GM23248 (cell line): ENCODE data around the gene DNAJC3. TPM values are rescaled to one million over a fixed set of nuclear protein-coding genes. Genes with fewer than 3 reads are reported as not detected.

ENCODE experiments used
- DNase-seq: peaks from one replicate; pipeline ENCODE4 v3.0.0-alpha.2; 2015
- H2AFZ ChIP-seq: fragments of 200-600 bp; sonication (generic); 2 replicates; pipeline ENCODE4 v1.6.1; 2016; ENCODE audit warnings: antibody characterized with exemption
- H3F3A ChIP-seq: fragments of 200-600 bp; sonication (generic); 2 replicates; pipeline ENCODE4 v1.6.1; 2016; ENCODE audit warnings: mild to moderate bottlenecking, antibody characterized with exemption, mixed run types; ENCODE audit not compliant: insufficient read depth
- H3K27ac ChIP-seq: fragments of 200-600 bp; sonication (generic); 2 replicates; pipeline ENCODE4 v1.5.1; 2016; ENCODE audit warnings: mild to moderate bottlenecking
- H3K27me3 ChIP-seq: fragments of 200-600 bp; sonication (generic); replicated peaks from 2 replicates; pipeline ENCODE4 v1.6.1; 2016; ENCODE audit warnings: mild to moderate bottlenecking; ENCODE audit not compliant: insufficient read depth
- H3K36me3 ChIP-seq: fragments of 200-600 bp; sonication (generic); 2 replicates; pipeline ENCODE4 v1.6.1; 2016; ENCODE audit warnings: low read depth, mild to moderate bottlenecking
- H3K4me1 ChIP-seq: fragments of 200-600 bp; sonication (generic); 2 replicates; pipeline ENCODE4 v1.6.1; 2016; ENCODE audit warnings: mild to moderate bottlenecking; ENCODE audit not compliant: insufficient read depth
- H3K4me2 ChIP-seq: fragments of 200-600 bp; sonication (generic); one replicate; pipeline ENCODE4 v1.6.1; 2016; ENCODE audit warnings: mild to moderate bottlenecking; ENCODE audit not compliant: unreplicated experiment
- H3K4me3 ChIP-seq: fragments of 200-600 bp; sonication (generic); 2 replicates; pipeline ENCODE4 v1.5.1; 2016; ENCODE audit warnings: mild to moderate bottlenecking
- H3K79me2 ChIP-seq: fragments of 200-600 bp; sonication (generic); 2 replicates; pipeline ENCODE4 v1.6.1; 2016; ENCODE audit warnings: mild to moderate bottlenecking; ENCODE audit not compliant: insufficient read depth
- H3K9ac ChIP-seq: fragments of 200-600 bp; sonication (generic); 2 replicates; pipeline ENCODE4 v1.6.1; 2016; ENCODE audit warnings: mild to moderate bottlenecking
- H3K9me2 ChIP-seq: fragments of 200-600 bp; sonication (generic); 2 replicates; pipeline ENCODE4 v1.6.1; 2016; ENCODE audit warnings: mixed run types, mild to moderate bottlenecking, moderate library complexity; ENCODE audit not compliant: insufficient read depth
- H3K9me3 ChIP-seq: fragments of 200-600 bp; sonication (generic); one replicate; pipeline ENCODE4 v1.6.1; 2017; ENCODE audit warnings: low read depth
- H4K20me1 ChIP-seq: fragments of 200-600 bp; sonication (generic); 2 replicates; pipeline ENCODE4 v1.6.0; 2016; ENCODE audit not compliant: insufficient read depth
- EZH2 ChIP-seq: fragments of 200-600 bp; sonication (generic); IDR thresholded peaks from 2 replicates; pipeline ENCODE4 v1.6.1; 2018; ENCODE audit warnings: antibody characterized with exemption, mild to moderate bottlenecking; ENCODE audit not compliant: insufficient read depth, poor library complexity, severe bottlenecking
- EZH2phosphoT487 ChIP-seq: fragments of 200-600 bp; sonication (generic); IDR thresholded peaks from 2 replicates; pipeline ENCODE4 v1.6.1; 2018; ENCODE audit warnings: antibody characterized with exemption, moderate library complexity, mild to moderate bottlenecking, low read depth; ENCODE audit not compliant: insufficient read depth
- WGBS, 2 experiments: methylation state at CpG; one replicate each; pipeline ENCODE4 v1.1.6; 2015 to 2017; ENCODE audit warnings: low lambda C conversion rate in 2 of 2, low coverage in 1 of 2; ENCODE audit errors: missing lambda C conversion rate in 2 of 2; 5-methylcytosine and 5-hydroxymethylcytosine counted together
- in situ Hi-C: fragments of 300-500 bp; cut with MboI; formaldehyde crosslinking; loops from 2 replicates; pipeline ENCODE4 v1.15.0; 2020
- polyA plus RNA-seq: library from polyadenylated mRNA; unstranded; fragments of >200 nt; fragmentation: Nextera tagmentation; extraction: Ambion mirVana; gene quantifications from 2 replicates; pipeline ENCODE4 v1.2.1, GENCODE V29; 2016
- total RNA-seq: library from RNA; depleted of rRNA; stranded (reverse); fragments of >200 nt; shearing (Covaris generic); gene quantifications from 2 replicates; pipeline ENCODE4 v1.2.3, GENCODE V29; 2014

DNAJC3 gene
- total and polyA plus RNA-seq, 2 experiments from 2014 or later = 39.5 to 42.4 TPM

GRCh38 chr13:95743192-95743591, 66.3 kb downstream of the DNAJC3 start:
- no peaks in the 10 kb centered on the region for H3K36me3 ChIP-seq
- H2AFZ ChIP-seq = no peak overlapping the region
- H3K9me2 ChIP-seq = no peaks in the 10 kb centered on the region
- no peak overlapping the region for H3K4me3 ChIP-seq
- H3K4me2 ChIP-seq = no peak overlapping the region
- H4K20me1 ChIP-seq = peaks cover 12% of the 10 kb centered on the region; the same call in 1 of the 2 replicates
- H3K27ac ChIP-seq = no peak overlapping the region
- H3K4me1 ChIP-seq = no peaks in the 10 kb centered on the region
- WGBS, 2 experiments = 82 to 87% methylated on average over 3 of the region's 3 CpGs
- TF ChIP-seq EZH2 (no peak), EZH2phosphoT487 (no peak)
- no peak overlapping the region for H3K9ac ChIP-seq
- peaks cover 79% of the 10 kb centered on the region for H3K79me2 ChIP-seq
- H3K27me3 ChIP-seq = no peaks in the 10 kb centered on the region
- H3K9me3 ChIP-seq = no peaks in the 10 kb centered on the region
- in situ Hi-C loops = no loop called here
- no peaks in the 10 kb centered on the region for H3F3A ChIP-seq
- DNase-seq = no peak

- H3K36me3 ChIP-seq = no peaks in the 10 kb centered on the region
- no peaks in the 10 kb centered on the region for H3K9me2 ChIP-seq
- in situ Hi-C loops = no loop called here
- no peak overlapping the region for H3K27ac ChIP-seq
- peaks cover 12% of the 10 kb centered on the region; the same call in 1 of the 2 replicates for H4K20me1 ChIP-seq
- H3F3A ChIP-seq = no peaks in the 10 kb centered on the region
- TF ChIP-seq EZH2phosphoT487 (no peak), EZH2 (no peak)
- H3K9me3 ChIP-seq = no peaks in the 10 kb centered on the region
- H3K27me3 ChIP-seq = no peaks in the 10 kb centered on the region
- no peak overlapping the region for H3K4me2 ChIP-seq
- DNase-seq = no peak
- peaks cover 86% of the 10 kb centered on the region for H3K79me2 ChIP-seq
- H3K9ac ChIP-seq = no peak overlapping the region
- H3K4me3 ChIP-seq = no peak overlapping the region
- 88 to 89% methylated on average over 4 of the region's 4 CpGs for WGBS, 2 experiments
- H3K4me1 ChIP-seq = no peaks in the 10 kb centered on the region
- no peak overlapping the region for H2AFZ ChIP-seq
Measured at GRCh38 chr13:95745289-95745688, 68.3 kb downstream of the DNAJC3 start.

DNA sequence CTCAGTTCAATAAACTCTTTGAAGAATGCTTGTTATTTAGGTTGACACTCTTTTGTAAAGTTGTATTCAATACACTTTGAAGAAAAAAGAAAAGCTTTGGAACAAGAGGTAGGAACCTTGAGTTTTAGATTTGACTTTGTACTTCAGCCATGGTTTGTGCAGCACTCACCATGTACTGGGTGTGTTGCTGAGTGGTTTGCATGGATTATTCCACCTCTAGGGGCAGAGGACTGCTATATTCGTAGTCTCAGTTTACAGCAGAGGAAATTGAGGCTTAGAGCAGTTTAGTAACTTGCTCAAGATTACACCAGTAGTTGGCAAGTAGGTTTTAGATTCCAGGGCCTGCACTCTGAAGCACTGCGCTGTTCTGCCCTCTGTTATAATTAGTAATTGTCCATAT, 68.8 kb downstream of the DNAJC3 start:
- in situ Hi-C loops = no loop called here
- Histone ChIP-seq H3K27me3 (no peaks in the 10 kb centered on the region), H3K79me2 (peaks cover 88% of the 10 kb centered on the region), H3K4me2 (no peak overlapping the region), H4K20me1 (peaks cover 12% of the 10 kb centered on the region; the same call in 1 of the 2 replicates), H3K9me3 (no peaks in the 10 kb centered on the region), H3F3A (no peaks in the 10 kb centered on the region), H3K36me3 (no peaks in the 10 kb centered on the region), H3K4me3 (no peak overlapping the region), H3K27ac (no peak overlapping the region), H3K9ac (no peak overlapping the region), H3K4me1 (no peaks in the 10 kb centered on the region), H3K9me2 (no peaks in the 10 kb centered on the region), H2AFZ (no peak overlapping the region)
- TF ChIP-seq EZH2 (no peak), EZH2phosphoT487 (no peak)
- DNase-seq = no peak
- 81 to 87% methylated on average over 2 of the region's 2 CpGs for WGBS, 2 experiments

GRCh38 chr13:95749545-95749944, 72.6 kb downstream of the DNAJC3 start:
- H2AFZ ChIP-seq = no peak overlapping the region
- in situ Hi-C loops = no loop called here
- no peak overlapping the region for H3K4me2 ChIP-seq
- H3K27ac ChIP-seq = no peak overlapping the region
- DNase-seq = no peak
- TF ChIP-seq EZH2 = no peak
- TF ChIP-seq EZH2phosphoT487 = no peak
- H3K4me3 ChIP-seq = no peak overlapping the region
- WGBS, 2 experiments = 95 to 97% methylated on average over 4 of the region's 4 CpGs
- H3K9me2 ChIP-seq = no peaks in the 10 kb centered on the region
- no peak overlapping the region for H3K9ac ChIP-seq
- no peaks in the 10 kb centered on the region for H3K27me3 ChIP-seq
- peaks cover 73% of the 10 kb centered on the region for H3K79me2 ChIP-seq
- peaks cover 8% of the 10 kb centered on the region; the same call in 1 of the 2 replicates for H4K20me1 ChIP-seq
- H3F3A ChIP-seq = no peaks in the 10 kb centered on the region
- H3K9me3 ChIP-seq = no peaks in the 10 kb centered on the region
- H3K4me1 ChIP-seq = no peaks in the 10 kb centered on the region
- H3K36me3 ChIP-seq = no peaks in the 10 kb centered on the region

DNA sequence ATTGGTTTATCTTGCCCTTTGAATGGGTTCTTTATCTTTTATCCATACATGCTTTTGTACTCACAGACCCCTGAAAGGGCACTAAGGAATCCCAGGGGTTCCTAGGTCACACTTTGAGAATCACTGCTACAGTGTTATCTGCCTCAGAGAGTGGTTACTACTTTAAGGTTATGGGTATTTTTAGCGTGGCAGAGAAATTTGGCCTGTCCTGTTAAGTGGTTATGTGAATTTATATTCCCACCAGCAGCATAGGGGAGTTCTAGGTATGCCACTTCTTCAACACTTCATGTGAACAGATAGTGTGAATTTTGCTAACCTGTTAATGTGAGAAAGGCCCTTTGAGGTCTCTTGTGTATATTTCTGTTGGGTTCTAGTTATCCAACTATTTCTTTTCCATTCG, 75.7 kb downstream of the DNAJC3 start:
- Histone ChIP-seq H3K4me1 (no peaks in the 10 kb centered on the region), H3K9ac (no peak overlapping the region), H3K79me2 (peaks cover 55% of the 10 kb centered on the region), H3K9me3 (no peaks in the 10 kb centered on the region), H3K27me3 (no peaks in the 10 kb centered on the region), H3K27ac (no peak overlapping the region), H3K4me3 (no peak overlapping the region), H3K36me3 (no peaks in the 10 kb centered on the region), H3K9me2 (no peaks in the 10 kb centered on the region), H3F3A (no peaks in the 10 kb centered on the region), H2AFZ (no peak overlapping the region), H3K4me2 (no peak overlapping the region), H4K20me1 (no peaks in the 10 kb centered on the region)
- no peak for DNase-seq
- TF ChIP-seq EZH2 (no peak), EZH2phosphoT487 (no peak)
- in situ Hi-C loops = no loop called here
- WGBS, 2 experiments = 79 to 85% methylated on average over 2 of the region's 2 CpGs
